Muscle layer of colon (tissue), 2 donors: Measurements from ENCODE around the gene PGLYRP2.
"Not testable (repeated sequence)": the region's sequence is repeated elsewhere in the genome, so short reads cannot be mapped to it uniquely, and the experiment has no call there.

Source experiments
- H3K27ac ChIP-seq: one replicate; pipeline ENCODE4 v1.7.0; 2013; ENCODE audit warnings: low read depth, mild to moderate bottlenecking, low read length, moderate library complexity
- H3K27me3 ChIP-seq, 2 donors: one replicate each; pipeline ENCODE4 v1.7.0; 2013; ENCODE audit warnings: low read length in 2 of 2, mild to moderate bottlenecking in 2 of 2; ENCODE audit not compliant: insufficient read depth in 2 of 2, control insufficient read depth in 1 of 2
- H3K36me3 ChIP-seq: one replicate; pipeline ENCODE4 v1.7.0; 2013; ENCODE audit warnings: mild to moderate bottlenecking, low read length; ENCODE audit not compliant: insufficient read depth
- H3K4me1 ChIP-seq: one replicate; pipeline ENCODE4 v1.7.0; 2013; ENCODE audit warnings: mild to moderate bottlenecking, low read length; ENCODE audit not compliant: insufficient read depth
- H3K4me3 ChIP-seq, 2 donors: one replicate each; pipeline ENCODE4 v1.7.0; 2013; ENCODE audit warnings: low read length in 2 of 2, low read depth in 1 of 2, mild to moderate bottlenecking in 1 of 2, moderate library complexity in 1 of 2
- H3K9ac ChIP-seq: one replicate; pipeline ENCODE4 v1.7.0; 2013; ENCODE audit warnings: low read length
- H3K9me3 ChIP-seq: one replicate; pipeline ENCODE4 v1.7.0; 2013; ENCODE audit warnings: mild to moderate bottlenecking, low read length
- donor health status: abdominal sarcoma.
- donor health status: Adenocarcinoma of cecum.

The PGLYRP2 gene

GRCh38 chr19:15479391-15480345, at the start of gene PGLYRP2:
Gene PGLYRP2, minus strand, starts transcription at chr19:15479501. Its CDS starts 130 bp downstream, at chr19:15479371.
- no peaks in the 10 kb centered on the region for H3K36me3 ChIP-seq
- H3K27ac ChIP-seq, result no peak within 1 kb of the TSS
- H3K4me1 ChIP-seq, result no peaks in the 10 kb centered on the region
- no peak within 1 kb of the TSS for H3K9ac ChIP-seq
- no peak within 1 kb of the TSS for H3K4me3 ChIP-seq
- no peaks in the 10 kb centered on the region for H3K9me3 ChIP-seq
- H3K27me3 ChIP-seq, result no peaks in the 10 kb centered on the region

- no peaks in the 10 kb centered on the region for H3K9me3 ChIP-seq
- H3K4me3 ChIP-seq, result no peak overlapping the region
- H3K27ac ChIP-seq, result no peak overlapping the region
- peaks cover 0 to 6% of the 10 kb centered on the region in 2 donors for H3K27me3 ChIP-seq
- H3K36me3 ChIP-seq, result no peaks in the 10 kb centered on the region
- no peak overlapping the region for H3K9ac ChIP-seq
- H3K4me1 ChIP-seq, result no peaks in the 10 kb centered on the region
Observed at GRCh38 chr19:15527705-15528104, 48.4 kb upstream of the PGLYRP2 start.

- Histone ChIP-seq H3K9ac (no peak overlapping the region), H3K36me3 (no peaks in the 10 kb centered on the region), H3K27me3 (peaks cover 0 to 6% of the 10 kb centered on the region in 2 donors), H3K4me1 (no peaks in the 10 kb centered on the region), H3K27ac (no peak overlapping the region), H3K4me3 (no peak overlapping the region), H3K9me3 (no peaks in the 10 kb centered on the region)
Observed at GRCh38 chr19:15526408-15526807, 47.1 kb upstream of the PGLYRP2 start.

GRCh38 chr19:15525291-15525690, 46.0 kb upstream of the PGLYRP2 start:
- Histone ChIP-seq H3K4me3 (no peak overlapping the region), H3K4me1 (no peaks in the 10 kb centered on the region), H3K9me3 (no peaks in the 10 kb centered on the region), H3K36me3 (no peaks in the 10 kb centered on the region), H3K27ac (no peak overlapping the region), H3K9ac (no peak overlapping the region), H3K27me3 (peaks cover 0 to 6% of the 10 kb centered on the region in 2 donors)

- no peak overlapping the region for H3K27ac ChIP-seq
- no peaks in the 10 kb centered on the region for H3K36me3 ChIP-seq
- H3K4me1 ChIP-seq, result no peaks in the 10 kb centered on the region
- no peaks in the 10 kb centered on the region for H3K9me3 ChIP-seq
- no peak overlapping the region for H3K4me3 ChIP-seq
- peaks cover 0 to 6% of the 10 kb centered on the region in 2 donors for H3K27me3 ChIP-seq
- no peak overlapping the region for H3K9ac ChIP-seq
Observed at GRCh38 chr19:15524781-15525180, 45.5 kb upstream of the PGLYRP2 start.

GRCh38 chr19:15519433-15519976, 40.2 kb upstream of the PGLYRP2 start:
- Histone ChIP-seq H3K27ac (no peak overlapping the region), H3K9me3 (no peaks in the 10 kb centered on the region), H3K36me3 (no peaks in the 10 kb centered on the region), H3K4me3 (no peak overlapping the region), H3K4me1 (no peaks in the 10 kb centered on the region), H3K9ac (no peak overlapping the region), H3K27me3 (peaks cover 0 to 6% of the 10 kb centered on the region in 2 donors)

GRCh38 chr19:15517778-15518177, 38.5 kb upstream of the PGLYRP2 start:
- H3K27ac ChIP-seq, result no peak overlapping the region
- no peaks in the 10 kb centered on the region for H3K9me3 ChIP-seq
- no peaks in the 10 kb centered on the region for H3K27me3 ChIP-seq
- H3K36me3 ChIP-seq, result no peaks in the 10 kb centered on the region
- H3K4me3 ChIP-seq, result no peak overlapping the region
- no peaks in the 10 kb centered on the region for H3K4me1 ChIP-seq
- H3K9ac ChIP-seq, result no peak overlapping the region

- H3K27me3 ChIP-seq, result no peaks in the 10 kb centered on the region
Observed at GRCh38 chr19:15516363-15516762, 37.1 kb upstream of the PGLYRP2 start.

GRCh38 chr19:15515227-15515625, 35.9 kb upstream of the PGLYRP2 start:
- H3K36me3 ChIP-seq, H3K4me1 ChIP-seq, H3K9ac ChIP-seq, H3K27me3 ChIP-seq, H3K27ac ChIP-seq, H3K9me3 ChIP-seq, H3K4me3 ChIP-seq: not testable (repeated sequence)

More at GRCh38 chr19:15516363-15516762, 37.1 kb upstream of the PGLYRP2 start:
- no peak overlapping the region for H3K9ac ChIP-seq
- no peak overlapping the region for H3K4me3 ChIP-seq
- no peak overlapping the region for H3K27ac ChIP-seq
- no peaks in the 10 kb centered on the region for H3K4me1 ChIP-seq
- H3K36me3 ChIP-seq, result no peaks in the 10 kb centered on the region
- no peaks in the 10 kb centered on the region for H3K9me3 ChIP-seq

- peaks cover 6 to 22% of the 10 kb centered on the region in 2 donors for H3K27me3 ChIP-seq
- no peaks in the 10 kb centered on the region for H3K36me3 ChIP-seq
Observed at GRCh38 chr19:15511671-15512424, 32.5 kb upstream of the PGLYRP2 start.

GRCh38 chr19:15508035-15508710, 28.9 kb upstream of the PGLYRP2 start, which contains the start of gene CYP4F22:
Gene CYP4F22, plus strand, starts transcription at chr19:15508525. Its CDS starts 16,812 bp downstream, at chr19:15525337.
- Histone ChIP-seq H3K27ac (no peak within 1 kb of the TSS), H3K9ac (no peak within 1 kb of the TSS), H3K27me3 (peaks cover 6 to 31% of the 10 kb centered on the region in 2 donors), H3K4me3 (no peak within 1 kb of the TSS), H3K9me3 (no peaks in the 10 kb centered on the region), H3K4me1 (no peaks in the 10 kb centered on the region), H3K36me3 (no peaks in the 10 kb centered on the region)

More at GRCh38 chr19:15511671-15512424, 32.5 kb upstream of the PGLYRP2 start:
- Histone ChIP-seq H3K4me1 (no peaks in the 10 kb centered on the region), H3K9ac (no peak overlapping the region), H3K4me3 (no peak overlapping the region), H3K27ac (no peak overlapping the region), H3K9me3 (no peaks in the 10 kb centered on the region)
